AG20443 (cell line): ENCODE results near the gene SLC10A7.

Experiments used
- DNase-seq: peaks from one replicate; pipeline ENCODE4 v3.0.0; 2012; ENCODE audit warnings: low spot score, mixed read lengths

The SLC10A7 gene

GRCh38 chr4:146310319-146311021 is 211.3 kb downstream of the SLC10A7 start:
- DNase-seq, result no peak

DNA sequence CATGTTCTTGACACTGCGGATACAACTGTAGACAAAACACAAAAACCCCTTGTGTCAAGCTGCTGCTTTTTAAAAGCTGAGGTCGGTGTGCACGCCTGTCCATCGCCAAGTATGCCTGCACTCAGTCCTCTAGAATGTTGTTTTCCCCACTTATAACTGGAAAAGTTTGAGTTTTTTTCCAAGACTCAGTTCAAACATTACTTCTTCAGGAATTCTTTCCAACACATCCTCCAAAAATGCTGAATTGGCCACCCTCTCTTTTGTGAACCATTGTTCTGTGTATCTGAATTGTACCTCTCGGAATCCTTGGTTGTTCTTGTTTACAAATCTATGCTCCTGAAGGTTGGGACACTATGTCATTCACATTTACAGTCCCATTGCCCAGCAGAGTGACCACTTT is 212.8 kb downstream of the SLC10A7 start:
- peak; percentile 13 for DNase-seq

- no peak for DNase-seq
These were observed 218.9 kb downstream of the SLC10A7 start for GRCh38 chr4:146302822-146303221.

DNA sequence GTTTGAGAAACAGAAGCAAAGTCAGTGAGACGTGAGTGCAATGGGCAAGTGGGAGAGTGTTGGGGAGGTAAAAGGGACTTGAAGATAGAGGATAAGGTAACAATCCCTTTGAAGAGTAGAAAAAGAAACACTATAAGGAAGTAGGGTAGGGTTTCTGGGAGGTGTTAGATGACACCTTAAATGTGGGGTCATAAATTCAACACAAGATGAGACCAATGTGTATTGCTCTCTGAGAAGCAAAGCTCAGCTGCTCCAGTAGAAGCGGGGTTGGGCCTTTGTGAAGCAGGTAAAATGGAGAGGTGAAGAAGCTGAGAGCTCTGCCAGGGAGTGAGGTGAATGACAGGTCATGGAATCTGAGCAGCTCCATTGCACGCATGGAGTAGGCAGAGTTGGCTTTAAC is 222.1 kb downstream of the SLC10A7 start:
- DNase-seq, result no peak

DNA sequence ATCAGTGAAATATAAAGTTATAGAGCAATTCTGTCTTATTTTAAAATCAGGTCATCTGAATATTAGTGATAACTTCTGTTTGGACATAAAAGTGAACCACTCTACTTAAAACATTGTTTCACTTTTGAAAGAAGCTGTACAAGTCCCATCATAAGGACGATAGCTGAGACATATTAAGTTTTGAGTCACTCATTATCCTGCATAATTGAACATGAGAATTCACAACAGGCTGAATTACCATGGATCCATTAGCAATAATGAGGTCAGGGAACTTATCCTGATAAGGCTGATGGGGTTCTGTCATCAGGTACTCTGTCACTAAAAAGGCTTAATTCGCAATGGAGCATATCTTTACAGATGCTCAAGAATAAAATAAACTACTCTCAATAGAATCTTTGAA is 227.0 kb downstream of the SLC10A7 start:
- no peak for DNase-seq

GRCh38 chr4:146292508-146292907 is 229.2 kb downstream of the SLC10A7 start:
- no peak for DNase-seq

GRCh38 chr4:146291313-146291712 is 230.4 kb downstream of the SLC10A7 start:
- no peak for DNase-seq

DNA sequence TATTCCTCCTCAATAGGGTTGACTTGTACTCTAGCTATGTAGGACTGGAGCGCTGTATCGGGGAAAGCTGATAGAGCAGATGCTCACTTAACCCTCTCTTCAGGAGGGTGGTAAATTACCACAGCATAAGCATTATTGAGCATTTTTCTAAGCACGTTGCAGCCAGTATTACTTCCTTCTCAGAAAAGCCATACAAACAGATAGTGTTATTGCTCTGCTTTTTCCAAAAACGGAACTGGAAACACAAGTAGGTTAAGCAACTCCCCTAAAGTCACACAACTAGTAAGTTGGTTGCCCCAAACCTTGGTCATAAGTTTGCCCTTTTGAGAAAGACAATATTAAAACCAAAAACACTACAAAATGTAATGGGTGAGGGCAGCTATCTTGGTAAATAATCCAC is 233.5 kb downstream of the SLC10A7 start:
- DNase-seq, result no peak

DNA sequence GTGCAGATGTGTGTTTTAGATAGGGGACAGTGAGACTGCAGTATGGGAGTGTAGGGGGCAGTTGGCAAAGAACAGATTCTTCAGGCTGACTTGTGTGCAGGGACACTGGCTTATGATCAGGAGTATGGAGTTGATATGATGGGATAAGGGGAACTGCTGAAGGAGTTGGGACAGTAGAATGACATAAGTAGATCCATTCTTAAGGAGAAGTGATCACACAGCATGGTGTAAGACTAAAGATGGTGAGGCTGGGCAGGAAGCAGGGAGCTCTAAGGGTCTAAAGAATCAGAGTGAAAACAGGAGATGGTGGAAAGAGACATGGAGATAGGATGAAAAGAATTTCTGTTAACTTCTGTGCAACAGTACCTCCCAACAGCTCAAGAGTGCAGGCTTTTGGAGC is 236.7 kb downstream of the SLC10A7 start:
- DNase-seq, result no peak

GRCh38 chr4:146283758-146284651 is 237.7 kb downstream of the SLC10A7 start:
- no peak for DNase-seq

DNA sequence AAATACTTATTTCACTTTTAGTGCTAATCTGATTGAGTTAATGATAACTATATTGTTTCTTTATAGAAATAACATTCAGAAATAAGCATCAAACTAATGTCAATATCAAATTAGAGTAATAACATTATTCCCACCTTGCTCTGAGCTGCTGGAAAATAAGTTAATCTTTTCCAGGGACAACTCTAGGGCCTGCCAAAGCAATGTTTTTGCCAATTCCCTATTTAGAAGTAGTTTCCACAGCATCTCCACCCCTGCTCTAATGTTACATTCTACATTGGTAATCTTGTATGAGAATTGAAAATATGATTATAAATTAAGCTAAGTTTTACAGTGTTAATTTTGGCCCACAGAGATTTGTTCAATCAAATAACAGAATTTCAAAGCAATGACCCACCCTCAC is 239.1 kb downstream of the SLC10A7 start:
- DNase-seq, result no peak

DNA sequence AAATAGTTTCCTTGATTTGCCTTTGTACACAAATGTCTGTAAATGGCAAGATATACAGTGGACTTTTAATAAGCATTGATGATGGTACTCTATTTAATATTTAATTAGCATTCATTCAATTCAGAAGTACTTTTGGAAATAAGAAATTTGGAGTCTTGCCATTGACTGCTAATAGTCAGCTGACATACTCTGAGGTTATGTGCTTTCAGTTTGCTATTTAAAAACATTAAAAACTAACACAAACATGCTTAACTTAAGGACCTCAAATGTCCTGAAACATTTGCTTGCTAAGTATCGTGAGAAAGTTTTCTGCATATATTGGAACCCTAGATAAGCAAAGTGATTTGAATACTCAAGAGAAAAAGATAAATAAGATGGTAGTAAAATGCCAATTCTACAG is 242.8 kb downstream of the SLC10A7 start:
- DNase-seq, result no peak

DNA sequence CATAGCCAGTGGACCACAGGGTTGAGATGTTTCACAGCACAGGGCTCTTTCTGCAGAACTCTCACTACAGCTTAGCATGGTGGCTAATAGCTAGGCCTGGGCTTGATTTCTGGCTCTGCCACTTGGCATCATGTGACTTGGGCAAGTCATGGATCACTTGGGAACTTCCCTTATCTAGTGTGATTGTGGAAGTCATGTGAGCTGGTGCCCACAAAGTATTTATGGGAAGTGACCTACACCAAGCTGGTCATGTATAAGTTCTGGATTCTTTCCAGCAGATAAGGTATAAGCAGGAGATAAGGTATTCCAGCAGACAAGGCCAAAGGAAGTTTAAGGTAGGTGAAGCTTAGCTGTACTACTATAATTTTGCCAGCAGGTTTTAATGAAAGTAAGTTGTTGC is 246.4 kb downstream of the SLC10A7 start:
- no peak for DNase-seq

- DNase-seq, result no peak
These were observed 247.0 kb downstream of the SLC10A7 start for GRCh38 chr4:146274774-146275173.

GRCh38 chr4:146273204-146273901 is 248.4 kb downstream of the SLC10A7 start:
- no peak for DNase-seq

DNA sequence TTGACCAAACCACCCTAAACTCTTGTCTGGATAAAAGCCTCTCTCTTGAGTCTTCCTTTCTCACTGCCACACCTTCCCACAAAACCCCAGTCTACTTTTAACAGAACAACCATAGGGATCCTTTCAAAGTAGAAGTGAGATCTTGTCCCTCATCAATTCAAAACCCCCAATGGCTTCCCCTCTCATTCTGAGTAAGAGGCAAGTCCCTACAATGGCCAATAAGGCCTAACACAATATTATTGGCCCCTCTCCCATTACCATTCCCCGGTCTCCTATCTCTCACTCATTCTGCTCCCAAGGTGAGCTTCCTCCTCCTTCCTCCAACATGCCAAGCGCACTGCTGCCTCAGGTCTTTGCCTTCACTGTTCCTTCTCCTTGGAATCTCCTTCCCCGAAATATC is 250.3 kb downstream of the SLC10A7 start:
- DNase-seq, result no peak

DNA sequence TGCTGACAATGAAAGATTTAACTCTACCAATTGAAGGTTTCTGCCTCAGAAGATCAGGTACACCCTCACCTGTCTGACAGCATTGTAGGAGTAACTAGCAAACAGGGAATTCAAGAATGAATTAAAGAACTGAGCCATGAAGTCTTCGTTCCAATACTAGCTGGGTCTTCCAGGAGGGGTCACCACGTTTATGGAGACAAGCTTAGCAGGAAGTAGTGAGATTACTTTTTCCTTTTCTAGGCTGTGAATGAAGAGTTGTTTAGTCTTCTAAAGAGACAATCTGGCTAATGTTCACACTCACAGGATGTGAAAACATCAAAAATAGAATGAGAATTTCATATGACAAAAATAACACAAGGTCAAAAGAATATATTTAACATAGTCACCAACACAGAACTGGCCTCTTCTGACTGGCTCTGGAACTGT is 252.5 kb downstream of the SLC10A7 start:
- no peak for DNase-seq

DNA sequence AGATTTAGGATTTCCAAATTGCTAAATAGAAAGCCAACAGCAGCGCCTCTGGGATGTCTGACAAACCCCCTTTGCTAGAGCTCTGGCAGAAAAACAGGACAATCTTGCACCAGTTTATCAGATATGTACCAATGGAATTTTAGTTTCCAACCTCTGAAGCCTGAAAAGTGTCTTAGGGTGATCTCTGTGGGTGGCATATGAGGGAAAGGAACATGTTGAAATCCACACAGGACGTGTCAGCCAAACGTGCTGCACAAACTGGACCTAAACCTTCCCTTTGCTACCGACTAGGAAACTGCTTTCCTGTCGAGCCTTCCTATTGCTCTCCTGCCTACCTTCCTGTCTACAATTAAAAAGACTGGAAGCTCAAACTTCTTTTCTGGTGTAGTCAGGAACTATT is 253.9 kb downstream of the SLC10A7 start:
- DNase-seq, result no peak

- DNase-seq, result no peak
These were observed 255.7 kb downstream of the SLC10A7 start for GRCh38 chr4:146265950-146266490.

DNA sequence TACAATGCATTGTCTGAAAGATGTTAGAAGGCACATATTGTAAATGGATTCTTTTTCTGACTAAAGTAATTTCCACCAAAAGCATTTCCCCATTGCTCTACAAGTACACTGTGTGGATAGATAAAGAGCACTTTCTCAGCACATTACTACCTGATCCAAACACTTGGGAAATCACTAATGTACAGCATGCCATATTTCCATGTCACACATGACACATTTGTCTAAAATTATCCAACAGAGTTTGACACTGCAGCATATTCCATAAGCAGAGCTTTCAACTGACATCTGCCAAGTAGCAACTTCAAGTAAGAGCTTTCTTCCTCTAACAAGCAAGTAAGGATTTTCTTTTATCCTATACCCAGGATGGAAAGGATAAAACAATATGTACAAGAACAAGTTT is 257.9 kb downstream of the SLC10A7 start:
- no peak for DNase-seq

DNA sequence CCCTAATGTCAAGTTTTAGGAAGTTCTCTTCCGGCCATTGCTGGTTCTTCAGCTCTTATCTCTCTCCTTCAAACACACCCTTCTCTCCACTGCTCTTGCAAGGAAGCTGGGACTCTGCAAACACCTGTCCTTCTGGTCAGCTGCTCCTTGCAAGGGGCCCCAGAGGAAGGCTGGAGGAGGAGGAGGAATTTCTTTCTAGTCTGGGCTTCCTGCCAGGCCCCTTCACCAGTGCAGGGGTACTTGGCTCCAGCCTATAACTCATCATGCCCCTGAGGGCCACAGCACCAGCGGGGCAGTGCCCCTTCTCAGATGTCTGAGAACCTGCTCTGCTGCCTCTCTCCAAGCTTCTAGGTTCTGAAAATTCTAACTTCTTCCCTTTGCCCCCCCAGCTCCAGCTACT is 260.7 kb downstream of the SLC10A7 start:
- DNase-seq, result no peak

DNA sequence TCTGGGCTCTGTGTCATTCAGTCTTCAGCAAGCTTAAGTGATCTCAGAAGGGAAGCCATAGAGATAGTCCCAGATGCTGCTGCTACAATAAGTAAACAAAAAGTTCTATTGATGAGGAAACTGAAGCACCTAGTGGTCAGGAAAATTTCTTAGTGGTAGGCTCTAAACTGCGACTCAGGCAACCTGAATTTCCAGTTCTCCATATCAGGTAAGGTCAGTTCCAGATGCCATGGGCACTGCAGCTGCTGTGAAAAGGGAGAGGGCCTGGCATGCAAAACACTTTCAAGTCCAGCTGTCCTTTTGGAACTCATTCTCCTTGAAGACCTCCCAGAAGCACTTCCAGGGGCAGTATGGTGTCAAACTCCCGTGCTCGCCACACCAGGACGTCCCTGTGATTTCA is 261.2 kb downstream of the SLC10A7 start:
- DNase-seq, result no peak

DNA sequence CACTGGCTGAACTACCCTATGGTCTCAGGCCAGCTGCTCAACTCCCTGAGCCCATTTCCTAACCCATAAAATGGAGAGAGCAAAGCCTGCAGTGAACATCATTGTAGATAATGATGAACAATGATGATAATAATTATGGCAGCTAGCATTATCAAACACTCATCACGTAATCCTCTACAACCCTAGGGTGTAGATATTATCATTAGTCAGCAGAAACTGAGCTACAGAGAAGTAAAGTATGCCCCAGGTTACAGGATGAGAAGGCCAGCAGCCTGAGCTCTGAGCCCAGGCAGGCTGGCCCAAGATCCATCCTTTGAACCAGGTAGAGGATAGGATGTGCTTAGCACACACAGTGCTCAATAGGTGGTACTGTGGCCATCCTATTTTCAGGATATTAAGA is 264.2 kb downstream of the SLC10A7 start:
- no peak for DNase-seq
